ENCODE results near the gene LSS. TPM values are rescaled to one million over a fixed set of nuclear protein-coding genes. Genes with fewer than 3 reads are reported as not detected.
A peak's percentile ranks its signal among the peaks of the same experiment; 100 is the strongest.

Gene LSS
- total RNA-seq, 1 experiment from 2014 or later, result 101 TPM

GRCh38 chr21:46217511-46218196 lies 10.9 kb downstream of the LSS start:
- H3K27me3 Mint-ChIP-seq (ENCODE audit: low read depth), result no peaks in the 10 kb centered on the region
- H3K9me3 Mint-ChIP-seq, result no peaks in the 10 kb centered on the region
- H3K36me3 Mint-ChIP-seq, result peaks cover 32% of the 10 kb centered on the region
- H3K4me3 Mint-ChIP-seq, result no peak overlapping the region
- H3K4me1 Mint-ChIP-seq, result no peaks in the 10 kb centered on the region
- ChIA-PET POLR2A (no interaction called here), CTCF (interaction anchor here (0.9 kb wide), 1 partner anchor 9 kb away, joined by 3 read pairs; no protein-coding TSS in a partner anchor)
- DNase-seq (ENCODE audit: low spot score) (no peak), ATAC-seq (no peak)
- H3K27ac Mint-ChIP-seq, result peak overlapping the region; percentile 65; the same call in 1 of the 2 replicates
- TF ChIP-seq IRF2 (CRISPR knock-in tag; IDR thresholded peaks at IDR 0.05; ENCODE audit: borderline replicate concordance, low read depth), result no peak
- TF ChIP-seq HMGA2 (CRISPR knock-in tag; IDR thresholded peaks at IDR 0.05), result no peak
- TF ChIP-seq ESRRA (CRISPR knock-in tag; IDR thresholded peaks at IDR 0.05; ENCODE audit: borderline replicate concordance), result no peak
- TF ChIP-seq ELF4 (CRISPR knock-in tag; IDR thresholded peaks at IDR 0.05; ENCODE audit: low read depth), result no peak
- TF ChIP-seq ZNF532 (CRISPR knock-in tag; IDR thresholded peaks at IDR 0.05; ENCODE audit: borderline replicate concordance), result no peak
- TF ChIP-seq OVOL2 (CRISPR knock-in tag; IDR thresholded peaks at IDR 0.05; ENCODE audit: borderline replicate concordance), result no peak
- no peak for TF ChIP-seq GRHL2 (CRISPR knock-in tag; IDR thresholded peaks at IDR 0.05; ENCODE audit: insufficient replicate concordance, severe bottlenecking)
- TF ChIP-seq GTF2I (CRISPR knock-in tag; conservative IDR thresholded peaks at IDR 0.05), result no peak
- TF ChIP-seq NR3C1 (CRISPR knock-in tag; conservative IDR thresholded peaks at IDR 0.05; ENCODE audit: low read depth), result no peak
- TF ChIP-seq HMGXB4 (CRISPR knock-in tag; IDR thresholded peaks at IDR 0.05), result no peak
- no peak for TF ChIP-seq ZBTB43 (CRISPR knock-in tag; IDR thresholded peaks at IDR 0.05)
- TF ChIP-seq ZBTB21 (CRISPR knock-in tag; IDR thresholded peaks at IDR 0.05; ENCODE audit: borderline replicate concordance), result no peak
- TF ChIP-seq ZNF671 (CRISPR knock-in tag; IDR thresholded peaks at IDR 0.05), result no peak
- TF ChIP-seq NFATC4 (CRISPR knock-in tag; IDR thresholded peaks at IDR 0.05), result no peak

- Mint-ChIP-seq H3K4me1 (no peaks in the 10 kb centered on the region), H3K27ac (no peak overlapping the region), H3K4me3 (no peak overlapping the region), H3K9me3 (no peaks in the 10 kb centered on the region), H3K27me3 (ENCODE audit: low read depth) (no peaks in the 10 kb centered on the region), H3K36me3 (peaks cover 22% of the 10 kb centered on the region)
- CTCF ChIA-PET, result interaction anchor here (0.8 to 1.2 kb wide), 2 partner anchors 28 to 1078 kb away, joined by 3 read pairs; no protein-coding TSS in a partner anchor
- DNase-seq (ENCODE audit: low spot score) (no peak), ATAC-seq (no peak)
- POLR2A ChIA-PET, result no interaction called here
- TF ChIP-seq NR1H2 (CRISPR knock-in tag; IDR thresholded peaks at IDR 0.05) (no peak), SOX15 (CRISPR knock-in tag; IDR thresholded peaks at IDR 0.05) (no peak), ZBTB21 (CRISPR knock-in tag; IDR thresholded peaks at IDR 0.05; ENCODE audit: borderline replicate concordance) (no peak), IRF1 (CRISPR knock-in tag; IDR thresholded peaks at IDR 0.05) (no peak), ZNF512 (CRISPR knock-in tag; IDR thresholded peaks at IDR 0.05; ENCODE audit: borderline replicate concordance) (no peak), PRRX2 (CRISPR knock-in tag; IDR thresholded peaks at IDR 0.05) (no peak), ARID4B (CRISPR knock-in tag; IDR thresholded peaks at IDR 0.05; ENCODE audit: borderline replicate concordance) (no peak)
These were observed 12.3 kb downstream of the LSS start for GRCh38 chr21:46216132-46216747.

All from WTC11 (cell line).